ENCODE results near the gene TXLNG.
"Not testable (repeated sequence)": the region's sequence is repeated elsewhere in the genome, so short reads cannot be mapped to it uniquely, and the experiment has no call there.

TXLNG gene

DNA sequence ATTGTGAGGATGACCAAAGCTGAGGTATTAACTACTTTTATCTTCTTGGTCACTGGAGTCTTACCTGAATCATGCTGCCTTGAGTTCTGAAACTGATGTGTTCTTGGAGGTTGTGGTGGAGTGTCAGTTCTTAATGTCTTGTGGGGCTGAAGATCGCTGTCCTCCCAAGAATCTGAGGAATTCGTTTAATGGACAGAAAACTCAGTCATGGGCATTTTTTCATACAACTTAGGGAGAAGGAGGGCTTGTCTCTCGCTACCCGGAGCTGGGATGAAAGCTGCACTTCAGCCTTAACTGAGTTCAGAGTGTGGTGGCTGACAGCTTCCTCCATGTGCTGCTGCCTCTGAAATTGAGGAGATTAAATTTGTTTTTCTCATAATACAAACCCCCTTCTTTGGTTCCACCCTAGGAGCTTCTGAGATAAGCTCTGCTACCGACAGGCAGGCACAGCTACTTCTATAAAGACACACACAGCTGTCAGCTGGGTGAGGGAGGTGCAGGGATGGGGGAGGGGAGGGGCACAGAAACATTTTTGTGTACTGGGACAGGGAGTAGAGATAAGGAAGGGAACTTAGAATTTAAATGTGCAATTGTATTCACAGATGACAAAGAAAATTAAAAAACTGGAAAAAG lies 53.1 kb downstream of the TXLNG start:
- DNase-seq = no peak

DNA sequence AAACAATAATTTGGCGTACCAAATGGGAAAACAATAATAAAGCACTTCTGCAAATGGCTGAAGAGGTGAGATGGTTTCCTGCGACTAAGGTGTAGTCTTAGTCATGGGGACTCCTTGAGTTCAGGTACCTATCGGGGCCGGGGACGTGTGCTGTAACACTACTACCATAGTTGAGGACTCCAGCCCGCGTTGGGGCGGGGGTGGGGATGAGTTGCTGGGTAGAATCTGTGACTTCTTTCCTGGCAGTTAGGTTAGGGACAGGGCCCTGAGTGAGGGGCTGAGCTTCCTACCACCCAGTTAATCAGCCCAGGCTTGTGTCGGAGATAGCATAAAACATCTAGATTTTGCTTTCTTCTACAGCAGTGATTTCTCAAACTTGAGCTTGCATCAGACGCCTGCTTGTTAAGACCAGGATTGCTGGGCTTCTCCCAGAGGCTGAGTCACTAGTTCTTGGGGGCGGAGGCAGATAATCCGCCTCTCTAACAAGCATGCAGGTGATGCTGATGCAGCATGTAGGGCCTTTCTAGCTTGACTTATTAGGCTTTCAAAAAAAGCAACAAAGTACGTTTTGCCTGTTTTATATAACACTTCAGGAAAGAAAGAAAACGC lies 53.7 kb downstream of the TXLNG start:
- no peak for DNase-seq

DNA sequence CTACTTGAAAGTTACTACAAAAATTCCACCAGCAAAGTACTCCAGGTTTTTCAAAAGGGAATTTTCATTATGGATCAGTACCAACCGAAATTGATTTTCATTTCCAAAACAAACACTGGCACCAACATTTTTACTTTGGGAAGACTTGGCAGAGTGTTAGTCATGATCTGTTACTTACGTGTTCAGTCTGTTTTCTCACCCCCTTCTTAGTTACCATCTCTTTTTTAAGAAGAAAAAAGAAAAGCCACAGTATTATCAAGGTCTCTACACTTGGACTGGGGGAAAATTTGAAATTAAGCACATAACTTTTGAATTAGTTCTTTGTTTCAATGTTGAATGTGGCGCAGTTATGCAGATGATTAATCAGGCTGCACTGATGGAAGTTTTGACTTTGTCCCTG lies 56.4 kb downstream of the TXLNG start:
- DNase-seq = no peak

DNA sequence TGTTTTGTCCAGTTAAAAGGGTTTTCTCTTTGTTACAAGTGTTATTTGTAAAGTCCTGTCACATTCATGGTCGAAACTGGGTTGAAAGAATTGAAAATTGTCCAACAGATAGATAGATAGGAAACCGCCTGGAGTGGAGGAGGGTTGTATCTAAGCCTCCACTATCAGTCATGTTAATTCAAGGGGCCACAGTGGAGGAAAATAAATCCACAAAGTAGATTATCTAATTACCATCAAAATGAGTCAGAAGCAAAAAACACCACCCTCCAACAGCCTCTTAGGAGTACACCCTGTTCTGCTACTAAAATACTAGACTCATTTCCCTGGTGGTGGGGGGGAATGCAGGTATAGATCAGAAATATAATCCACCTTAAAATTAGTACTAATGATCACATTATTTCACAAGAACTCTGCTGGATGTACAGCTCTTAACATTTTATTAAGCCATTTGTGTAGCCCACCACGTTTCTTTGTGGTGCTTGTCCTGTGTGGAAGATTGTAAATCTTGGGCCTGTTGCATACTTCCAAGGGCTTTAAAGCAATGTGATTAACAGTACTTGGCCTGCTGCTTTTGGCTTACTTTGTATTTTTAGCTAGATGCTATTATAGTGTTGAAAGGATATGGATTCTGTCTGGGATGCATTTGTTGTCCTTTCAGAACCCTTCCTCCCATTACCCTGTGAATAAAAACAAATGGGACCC lies 57.1 kb downstream of the TXLNG start:
- no peak for DNase-seq

DNA sequence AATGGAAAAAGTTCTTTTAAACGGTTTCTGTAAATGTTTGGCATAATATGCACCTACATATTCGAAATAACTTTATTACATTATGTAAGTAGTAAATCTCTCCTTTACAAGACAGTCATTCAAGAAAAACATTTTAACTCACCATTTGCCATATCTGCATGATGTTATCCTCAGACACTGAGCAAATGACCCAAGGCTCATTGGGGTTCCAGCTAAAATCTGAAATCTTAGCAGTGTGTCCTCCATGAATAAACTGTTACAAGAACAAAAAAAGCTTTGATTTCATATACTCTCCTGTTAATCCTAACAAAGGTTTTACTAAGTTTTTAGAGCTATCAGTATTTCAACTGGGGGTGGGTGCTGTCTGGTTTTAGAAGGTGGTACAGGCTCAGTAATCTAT lies 59.4 kb downstream of the TXLNG start:
- no peak for DNase-seq

GRCh38 chrX:16848541-16848940 lies 62.3 kb downstream of the TXLNG start:
- DNase-seq = no peak

DNA sequence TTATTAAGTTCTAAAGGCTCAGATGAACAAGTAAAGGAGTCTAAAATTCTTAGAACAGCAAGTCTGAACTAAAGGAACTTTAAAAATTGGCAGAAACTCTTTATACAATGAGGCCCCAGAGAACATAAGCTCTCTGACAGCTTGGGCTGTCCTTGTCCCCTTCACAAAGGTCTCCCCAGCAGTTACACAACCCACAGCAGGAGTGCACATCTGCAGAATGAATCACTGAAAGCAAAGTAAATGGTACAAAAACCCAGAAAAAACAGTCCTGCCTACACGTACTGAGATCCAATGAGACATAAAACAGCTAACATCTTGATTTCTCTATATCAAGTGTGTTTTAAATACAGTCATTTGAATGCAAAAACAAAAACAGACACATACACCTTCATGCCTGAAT lies 65.2 kb downstream of the TXLNG start:
- no peak for DNase-seq

DNA sequence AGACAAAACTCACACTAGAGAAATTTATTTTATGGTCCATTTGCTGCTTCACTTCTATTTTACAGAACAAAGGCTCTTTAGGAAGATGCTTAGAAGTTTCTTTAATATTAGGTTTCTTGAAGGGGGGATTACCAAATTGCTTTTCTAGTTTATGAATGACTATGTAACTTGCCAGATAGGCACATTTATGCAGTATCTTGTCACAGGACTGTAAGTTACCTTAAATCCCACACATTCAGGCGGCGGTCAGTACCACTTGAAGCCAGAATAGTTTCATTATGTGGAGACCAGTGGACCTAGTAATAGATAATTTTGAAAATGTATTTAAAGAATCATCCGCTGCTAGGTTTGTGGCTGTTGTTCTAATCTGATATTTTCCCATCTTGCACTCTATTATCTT lies 65.6 kb downstream of the TXLNG start:
- no peak for DNase-seq

DNA sequence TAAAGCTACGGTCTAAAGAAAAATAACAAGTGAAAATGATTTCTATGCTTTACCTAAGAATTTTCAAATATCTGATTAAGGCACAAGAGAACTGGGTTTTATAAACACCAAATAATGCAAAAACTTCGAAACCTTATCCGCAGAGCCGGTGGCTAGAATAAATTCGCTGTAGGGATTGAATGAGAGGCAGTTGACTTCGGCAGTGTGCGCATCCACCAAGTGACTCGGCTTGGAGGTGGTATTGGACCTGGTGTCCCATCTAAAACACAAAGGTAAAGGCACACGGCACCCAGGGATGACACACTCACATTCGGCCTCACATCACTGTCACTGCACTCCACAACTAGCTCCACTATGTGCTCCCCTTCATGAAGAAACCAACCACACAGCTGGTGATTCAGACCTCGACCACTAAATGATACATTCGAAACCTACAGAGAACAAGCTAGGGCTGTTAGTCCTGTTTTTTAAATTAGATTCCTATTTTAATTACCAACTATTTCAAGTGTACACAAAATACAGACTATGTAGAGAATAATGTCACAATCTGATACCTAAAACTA lies 66.4 kb downstream of the TXLNG start:
- DNase-seq = no peak

DNA sequence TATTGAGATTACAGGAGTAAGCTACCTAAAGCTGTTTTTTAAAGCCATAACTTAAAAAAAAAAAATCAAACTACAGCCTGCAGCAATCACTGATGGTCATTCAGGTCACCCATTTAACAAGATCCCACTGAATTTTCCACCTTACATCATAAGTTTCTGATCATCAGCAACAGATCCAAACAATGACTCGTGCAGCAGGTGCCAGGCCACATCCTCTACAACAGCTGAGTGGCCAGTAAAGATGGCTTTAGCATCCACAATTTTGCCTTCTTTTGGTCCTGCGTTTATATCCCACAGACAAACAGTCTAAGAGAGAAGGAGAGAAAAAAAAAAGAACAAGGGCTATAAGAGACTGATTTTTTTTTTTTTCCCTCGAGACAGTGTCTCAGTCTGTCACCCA lies 67.3 kb downstream of the TXLNG start:
- no peak for DNase-seq

- DNase-seq = no peak
Observed at GRCh38 chrX:16855363-16856075, 69.3 kb downstream of the TXLNG start.

- not testable (repeated sequence) for DNase-seq
Observed at GRCh38 chrX:16856076-16856404, 69.8 kb downstream of the TXLNG start.

GRCh38 chrX:16856744-16857143 lies 70.5 kb downstream of the TXLNG start:
- no peak for DNase-seq

DNA sequence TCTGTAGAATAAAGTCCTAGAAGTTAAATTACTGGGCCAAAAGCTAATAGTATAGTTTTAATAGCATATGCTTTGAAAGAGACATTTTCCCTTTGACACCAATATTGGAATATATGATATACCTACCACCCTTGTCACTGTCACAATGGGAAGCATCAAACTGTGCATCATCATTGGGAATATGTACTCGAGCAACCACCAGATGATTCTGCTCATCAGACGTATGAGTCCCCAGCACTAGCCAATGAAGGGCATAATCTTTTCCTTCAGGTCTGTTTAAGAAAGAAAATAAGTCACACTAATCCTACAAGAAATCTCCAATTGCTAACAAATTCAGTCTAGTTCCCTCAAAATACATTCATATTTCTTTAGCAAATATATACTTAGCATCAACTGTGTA lies 76.6 kb downstream of the TXLNG start:
- DNase-seq = no peak

- no peak for DNase-seq
Observed at GRCh38 chrX:16867947-16868346, 81.7 kb downstream of the TXLNG start.

DNA sequence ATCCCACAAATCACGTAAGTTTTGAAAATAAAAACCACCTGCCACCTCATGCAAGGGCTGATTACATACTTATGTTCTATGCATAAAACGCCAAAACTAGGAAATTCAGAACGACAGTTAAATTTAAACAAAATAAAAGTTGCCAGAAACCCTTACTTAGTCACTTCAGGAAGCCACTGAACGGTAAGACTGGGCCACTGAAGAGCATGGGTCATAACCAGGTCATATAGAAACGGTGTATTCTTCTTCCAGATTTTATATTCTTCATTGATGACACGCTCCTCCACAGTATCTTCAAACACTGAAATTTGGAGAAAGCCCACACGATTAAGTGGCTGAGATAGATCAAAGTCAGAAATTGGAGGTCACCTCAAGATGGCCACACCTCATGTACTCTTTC lies 82.7 kb downstream of the TXLNG start:
- DNase-seq = no peak

GRCh38 chrX:16869393-16870094 lies 83.3 kb downstream of the TXLNG start:
- peak; percentile 73 for DNase-seq

GRCh38 chrX:16870095-16870861 lies 84.0 kb downstream of the TXLNG start, which contains the start of gene RBBP7:
Gene RBBP7, minus strand, starts transcription at chrX:16870362. Its CDS starts 309 bp downstream, at chrX:16870053.
- peak; percentile 93 for DNase-seq

GRCh38 chrX:16870862-16871815 lies 84.9 kb downstream of the TXLNG start:
- DNase-seq = peak; percentile 60

GRCh38 chrX:16873106-16873505 lies 86.8 kb downstream of the TXLNG start:
- DNase-seq = no peak

Data from NCI-H146 (cell line).